GM23338 (cell line): ENCODE measurements around the gene B4GALT1. TPM values are rescaled to one million over a fixed set of nuclear protein-coding genes. Genes with fewer than 3 reads are reported as not detected.

ENCODE experiments used
- ATAC-seq: fragments of 200-7000 bp; cut with Tn5 transposase; 3 replicates; pipeline ENCODE4 v1.9.1; 2020
- DNase-seq: peaks from one replicate; pipeline ENCODE4 v3.0.0-alpha.2; 2015; ENCODE audit warnings: low spot score
- H2AFZ ChIP-seq: fragments of 200-600 bp; sonication (generic); 2 replicates; pipeline ENCODE4 v1.8.0; 2016; ENCODE audit warnings: antibody characterized with exemption, mild to moderate bottlenecking, moderate library complexity
- H3F3A ChIP-seq: fragments of 200-600 bp; sonication (generic); replicated peaks from 2 replicates; pipeline ENCODE4 v1.8.0; 2017; ENCODE audit warnings: antibody characterized with exemption, mixed run types, low read depth
- H3K27ac ChIP-seq: fragments of 200-600 bp; sonication (generic); 2 replicates; pipeline ENCODE4 v1.6.1; 2016; ENCODE audit warnings: low read depth
- H3K27me3 ChIP-seq: fragments of 200-600 bp; sonication (generic); 2 replicates; pipeline ENCODE4 v1.8.0; 2016; ENCODE audit warnings: mild to moderate bottlenecking, mixed run types, moderate library complexity; ENCODE audit not compliant: insufficient read depth
- H3K36me3 ChIP-seq: fragments of 200-600 bp; sonication (generic); 2 replicates; pipeline ENCODE4 v1.8.0; 2016; ENCODE audit warnings: mild to moderate bottlenecking; ENCODE audit not compliant: insufficient read depth
- H3K4me1 ChIP-seq: fragments of 200-600 bp; sonication (generic); 2 replicates; pipeline ENCODE4 v1.8.0; 2016; ENCODE audit warnings: mild to moderate bottlenecking, moderate library complexity; ENCODE audit not compliant: insufficient read depth
- H3K4me2 ChIP-seq: fragments of 200-600 bp; sonication (generic); 2 replicates; pipeline ENCODE4 v1.7.1; 2017; ENCODE audit warnings: mixed run types
- H3K4me3 ChIP-seq: fragments of 200-600 bp; sonication (generic); 2 replicates; pipeline ENCODE4 v1.6.1; 2016; ENCODE audit warnings: mixed run types
- H3K79me2 ChIP-seq: fragments of 200-600 bp; sonication (generic); replicated peaks from 2 replicates; pipeline ENCODE4 v1.8.0; 2017; ENCODE audit warnings: mild to moderate bottlenecking; ENCODE audit not compliant: insufficient read depth
- H3K9me2 ChIP-seq: fragments of 200-600 bp; sonication (generic); 2 replicates; pipeline ENCODE4 v1.8.0; 2017; ENCODE audit not compliant: insufficient read depth
- H4K20me1 ChIP-seq: fragments of 200-600 bp; sonication (generic); replicated peaks from 2 replicates; pipeline ENCODE4 v1.8.0; 2017; ENCODE audit warnings: mild to moderate bottlenecking; ENCODE audit not compliant: insufficient read depth
- H3K27ac Mint-ChIP-seq: 2 replicates; pipeline ENCODE4 v1.8.0; 2020; ENCODE audit warnings: inconsistent platforms, mild to moderate bottlenecking, moderate library complexity, mixed read lengths
- H3K27me3 Mint-ChIP-seq: 3 replicates; pipeline ENCODE4 v1.8.0; 2022; ENCODE audit warnings: low read depth, mild to moderate bottlenecking, moderate library complexity, mixed read lengths, inconsistent platforms; ENCODE audit not compliant: insufficient read depth, poor library complexity
- H3K36me3 Mint-ChIP-seq: 3 replicates; pipeline ENCODE4 v1.8.0; 2021; ENCODE audit warnings: low read depth, mild to moderate bottlenecking, inconsistent platforms, moderate library complexity, mixed read lengths
- H3K4me1 Mint-ChIP-seq: 3 replicates; pipeline ENCODE4 v1.8.0; 2020; ENCODE audit warnings: mild to moderate bottlenecking, inconsistent platforms, mixed read lengths
- H3K4me3 Mint-ChIP-seq: 3 replicates; pipeline ENCODE4 v1.8.0; 2021; ENCODE audit warnings: moderate library complexity, mild to moderate bottlenecking, inconsistent platforms, mixed read lengths
- H3K9me3 Mint-ChIP-seq: 3 replicates; pipeline ENCODE4 v1.8.0; 2020; ENCODE audit warnings: moderate library complexity, mild to moderate bottlenecking, inconsistent platforms, mixed read lengths
- CREB1 ChIP-seq: fragments of 250-450 bp; sonication (Bioruptor Pico); IDR thresholded peaks from 2 replicates; pipeline ENCODE4 v1.5.0; 2020; ENCODE audit warnings: low read depth, mild to moderate bottlenecking, moderate library complexity
- EZH2 ChIP-seq: fragments of 200-600 bp; sonication (generic); IDR thresholded peaks from one replicate; pipeline ENCODE4 v1.8.0; 2017; ENCODE audit warnings: antibody characterized with exemption, mild to moderate bottlenecking, low read depth; ENCODE audit not compliant: unreplicated experiment
- EZH2phosphoT487 ChIP-seq: fragments of 200-600 bp; sonication (generic); IDR thresholded peaks from one replicate; pipeline ENCODE4 v1.8.1; 2018; ENCODE audit warnings: antibody characterized with exemption; ENCODE audit not compliant: unreplicated experiment
- JUNB ChIP-seq: IDR thresholded peaks from one replicate; pipeline ENCODE4 v1.6.1; 2016; ENCODE audit warnings: antibody characterized with exemption; ENCODE audit not compliant: unreplicated experiment
- NANOG ChIP-seq: IDR thresholded peaks from 2 replicates; pipeline ENCODE4 v1.6.1; 2016; ENCODE audit warnings: antibody characterized with exemption, borderline replicate concordance
- POLR2AphosphoS5 ChIP-seq: IDR thresholded peaks from 2 replicates; pipeline ENCODE4 v1.6.1; 2016; ENCODE audit warnings: antibody characterized with exemption, low read depth
- STAT1 ChIP-seq: IDR thresholded peaks from one replicate; pipeline ENCODE4 v1.6.1; 2016; ENCODE audit warnings: antibody characterized with exemption; ENCODE audit not compliant: unreplicated experiment
- ZNF114 ChIP-seq: fragments of 250-450 bp; sonication (Bioruptor Pico); IDR thresholded peaks from 2 replicates; pipeline ENCODE4 v1.5.0; 2020; ENCODE audit warnings: mild to moderate bottlenecking, moderate library complexity
- ZNF331 ChIP-seq: fragments of 250-450 bp; sonication (Bioruptor Pico); IDR thresholded peaks from 2 replicates; pipeline ENCODE4 v1.5.0; 2020; ENCODE audit warnings: low read depth, mild to moderate bottlenecking, moderate library complexity
- polyA plus RNA-seq: library from polyadenylated mRNA; unstranded; fragments of >200 nt; fragmentation: Nextera tagmentation; extraction: Ambion mirVana; gene quantifications from 2 replicates; pipeline ENCODE4 v1.2.1, GENCODE V29; 2016
- total RNA-seq: library from RNA; depleted of rRNA; stranded (reverse); fragments of >200 nt; shearing (Covaris generic); gene quantifications from 2 replicates; pipeline ENCODE4 v1.2.3, GENCODE V29; 2014
- TF ChIP-seq, protein P1 (sequence below): IDR thresholded peaks from one replicate; pipeline ENCODE4 v1.6.1; 2018; ENCODE audit warnings: antibody characterized with exemption; ENCODE audit not compliant: unreplicated experiment
- TF ChIP-seq, protein P2 (sequence below), 2 experiments: fragments of 200-600 bp in 1 of 2; sonication (generic) in 1 of 2; conservative IDR thresholded peaks; 2 replicates each; pipeline versions ENCODE4 v1.5.1 to v1.6.1; 2016 to 2017; ENCODE audit warnings: antibody characterized with exemption in 2 of 2, low read depth in 2 of 2, mild to moderate bottlenecking in 2 of 2, moderate library complexity in 1 of 2
- TF ChIP-seq, protein P3 (sequence below): fragments of 250-450 bp; sonication (Bioruptor Pico); IDR thresholded peaks from 2 replicates; pipeline ENCODE4 v1.5.0; 2020; ENCODE audit warnings: mild to moderate bottlenecking, moderate library complexity
- TF ChIP-seq, protein P4 (sequence below): IDR thresholded peaks from 2 replicates; pipeline ENCODE4 v1.6.1; 2016; ENCODE audit warnings: antibody characterized with exemption

The B4GALT1 gene
- total and polyA plus RNA-seq, 2 experiments from 2014 or later = 6.3 to 15.8 TPM

DNA sequence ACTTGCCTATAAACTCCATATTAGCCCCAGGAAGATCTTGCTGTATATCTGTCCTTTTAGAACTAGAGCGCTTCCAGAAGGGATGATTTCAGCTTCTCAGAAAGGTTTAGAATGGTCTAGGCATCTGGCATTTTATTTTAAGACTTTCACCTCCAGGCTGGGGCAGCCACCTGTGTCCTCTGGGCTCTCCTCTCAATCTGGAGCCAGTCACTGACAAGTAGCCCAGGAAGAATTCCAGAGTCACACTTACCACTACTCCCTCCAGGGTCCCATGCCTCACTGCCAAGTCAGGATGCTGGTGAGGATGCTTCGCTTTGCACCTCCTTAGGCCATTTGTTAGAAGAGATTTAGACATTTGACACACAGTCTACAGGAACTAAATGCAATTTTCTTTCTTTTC lies 20.8 kb downstream of the B4GALT1 start:
- Histone ChIP-seq H3K4me3 (no peak overlapping the region), H2AFZ (no peak overlapping the region), H3K9me2 (no peaks in the 10 kb centered on the region), H3K4me2 (no peak overlapping the region), H3F3A (no peaks in the 10 kb centered on the region), H3K27me3 (no peaks in the 10 kb centered on the region), H4K20me1 (no peaks in the 10 kb centered on the region; the same call in 1 of the 2 replicates), H3K36me3 (no peaks in the 10 kb centered on the region), H3K4me1 (no peaks in the 10 kb centered on the region), H3K27ac (no peak overlapping the region), H3K79me2 (peaks cover 19% of the 10 kb centered on the region; the same call in 1 of the 2 replicates)
- Mint-ChIP-seq H3K4me1 (no peaks in the 10 kb centered on the region), H3K27ac (no peak overlapping the region), H3K27me3 (peaks cover 3% of the 10 kb centered on the region), H3K36me3 (no peaks in the 10 kb centered on the region), H3K9me3 (no peaks in the 10 kb centered on the region), H3K4me3 (no peak overlapping the region)
- TF ChIP-seq STAT1 (no peak), EZH2phosphoT487 (no peak), CREB1 (no peak), NANOG (no peak), ZNF331 (no peak), JUNB (no peak), EZH2 (no peak), ZNF114 (CRISPR knock-in tag) (no peak), POLR2AphosphoS5 (no peak)
- TF ChIP-seq, protein P1, sequence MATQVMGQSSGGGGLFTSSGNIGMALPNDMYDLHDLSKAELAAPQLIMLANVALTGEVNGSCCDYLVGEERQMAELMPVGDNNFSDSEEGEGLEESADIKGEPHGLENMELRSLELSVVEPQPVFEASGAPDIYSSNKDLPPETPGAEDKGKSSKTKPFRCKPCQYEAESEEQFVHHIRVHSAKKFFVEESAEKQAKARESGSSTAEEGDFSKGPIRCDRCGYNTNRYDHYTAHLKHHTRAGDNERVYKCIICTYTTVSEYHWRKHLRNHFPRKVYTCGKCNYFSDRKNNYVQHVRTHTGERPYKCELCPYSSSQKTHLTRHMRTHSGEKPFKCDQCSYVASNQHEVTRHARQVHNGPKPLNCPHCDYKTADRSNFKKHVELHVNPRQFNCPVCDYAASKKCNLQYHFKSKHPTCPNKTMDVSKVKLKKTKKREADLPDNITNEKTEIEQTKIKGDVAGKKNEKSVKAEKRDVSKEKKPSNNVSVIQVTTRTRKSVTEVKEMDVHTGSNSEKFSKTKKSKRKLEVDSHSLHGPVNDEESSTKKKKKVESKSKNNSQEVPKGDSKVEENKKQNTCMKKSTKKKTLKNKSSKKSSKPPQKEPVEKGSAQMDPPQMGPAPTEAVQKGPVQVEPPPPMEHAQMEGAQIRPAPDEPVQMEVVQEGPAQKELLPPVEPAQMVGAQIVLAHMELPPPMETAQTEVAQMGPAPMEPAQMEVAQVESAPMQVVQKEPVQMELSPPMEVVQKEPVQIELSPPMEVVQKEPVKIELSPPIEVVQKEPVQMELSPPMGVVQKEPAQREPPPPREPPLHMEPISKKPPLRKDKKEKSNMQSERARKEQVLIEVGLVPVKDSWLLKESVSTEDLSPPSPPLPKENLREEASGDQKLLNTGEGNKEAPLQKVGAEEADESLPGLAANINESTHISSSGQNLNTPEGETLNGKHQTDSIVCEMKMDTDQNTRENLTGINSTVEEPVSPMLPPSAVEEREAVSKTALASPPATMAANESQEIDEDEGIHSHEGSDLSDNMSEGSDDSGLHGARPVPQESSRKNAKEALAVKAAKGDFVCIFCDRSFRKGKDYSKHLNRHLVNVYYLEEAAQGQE = no peak
- TF ChIP-seq, protein P2, sequence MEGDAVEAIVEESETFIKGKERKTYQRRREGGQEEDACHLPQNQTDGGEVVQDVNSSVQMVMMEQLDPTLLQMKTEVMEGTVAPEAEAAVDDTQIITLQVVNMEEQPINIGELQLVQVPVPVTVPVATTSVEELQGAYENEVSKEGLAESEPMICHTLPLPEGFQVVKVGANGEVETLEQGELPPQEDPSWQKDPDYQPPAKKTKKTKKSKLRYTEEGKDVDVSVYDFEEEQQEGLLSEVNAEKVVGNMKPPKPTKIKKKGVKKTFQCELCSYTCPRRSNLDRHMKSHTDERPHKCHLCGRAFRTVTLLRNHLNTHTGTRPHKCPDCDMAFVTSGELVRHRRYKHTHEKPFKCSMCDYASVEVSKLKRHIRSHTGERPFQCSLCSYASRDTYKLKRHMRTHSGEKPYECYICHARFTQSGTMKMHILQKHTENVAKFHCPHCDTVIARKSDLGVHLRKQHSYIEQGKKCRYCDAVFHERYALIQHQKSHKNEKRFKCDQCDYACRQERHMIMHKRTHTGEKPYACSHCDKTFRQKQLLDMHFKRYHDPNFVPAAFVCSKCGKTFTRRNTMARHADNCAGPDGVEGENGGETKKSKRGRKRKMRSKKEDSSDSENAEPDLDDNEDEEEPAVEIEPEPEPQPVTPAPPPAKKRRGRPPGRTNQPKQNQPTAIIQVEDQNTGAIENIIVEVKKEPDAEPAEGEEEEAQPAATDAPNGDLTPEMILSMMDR (conservative IDR thresholded peaks at IDR 0.05; ENCODE audit: low read depth in 2 of 2) = no peak
- TF ChIP-seq, protein P3, sequence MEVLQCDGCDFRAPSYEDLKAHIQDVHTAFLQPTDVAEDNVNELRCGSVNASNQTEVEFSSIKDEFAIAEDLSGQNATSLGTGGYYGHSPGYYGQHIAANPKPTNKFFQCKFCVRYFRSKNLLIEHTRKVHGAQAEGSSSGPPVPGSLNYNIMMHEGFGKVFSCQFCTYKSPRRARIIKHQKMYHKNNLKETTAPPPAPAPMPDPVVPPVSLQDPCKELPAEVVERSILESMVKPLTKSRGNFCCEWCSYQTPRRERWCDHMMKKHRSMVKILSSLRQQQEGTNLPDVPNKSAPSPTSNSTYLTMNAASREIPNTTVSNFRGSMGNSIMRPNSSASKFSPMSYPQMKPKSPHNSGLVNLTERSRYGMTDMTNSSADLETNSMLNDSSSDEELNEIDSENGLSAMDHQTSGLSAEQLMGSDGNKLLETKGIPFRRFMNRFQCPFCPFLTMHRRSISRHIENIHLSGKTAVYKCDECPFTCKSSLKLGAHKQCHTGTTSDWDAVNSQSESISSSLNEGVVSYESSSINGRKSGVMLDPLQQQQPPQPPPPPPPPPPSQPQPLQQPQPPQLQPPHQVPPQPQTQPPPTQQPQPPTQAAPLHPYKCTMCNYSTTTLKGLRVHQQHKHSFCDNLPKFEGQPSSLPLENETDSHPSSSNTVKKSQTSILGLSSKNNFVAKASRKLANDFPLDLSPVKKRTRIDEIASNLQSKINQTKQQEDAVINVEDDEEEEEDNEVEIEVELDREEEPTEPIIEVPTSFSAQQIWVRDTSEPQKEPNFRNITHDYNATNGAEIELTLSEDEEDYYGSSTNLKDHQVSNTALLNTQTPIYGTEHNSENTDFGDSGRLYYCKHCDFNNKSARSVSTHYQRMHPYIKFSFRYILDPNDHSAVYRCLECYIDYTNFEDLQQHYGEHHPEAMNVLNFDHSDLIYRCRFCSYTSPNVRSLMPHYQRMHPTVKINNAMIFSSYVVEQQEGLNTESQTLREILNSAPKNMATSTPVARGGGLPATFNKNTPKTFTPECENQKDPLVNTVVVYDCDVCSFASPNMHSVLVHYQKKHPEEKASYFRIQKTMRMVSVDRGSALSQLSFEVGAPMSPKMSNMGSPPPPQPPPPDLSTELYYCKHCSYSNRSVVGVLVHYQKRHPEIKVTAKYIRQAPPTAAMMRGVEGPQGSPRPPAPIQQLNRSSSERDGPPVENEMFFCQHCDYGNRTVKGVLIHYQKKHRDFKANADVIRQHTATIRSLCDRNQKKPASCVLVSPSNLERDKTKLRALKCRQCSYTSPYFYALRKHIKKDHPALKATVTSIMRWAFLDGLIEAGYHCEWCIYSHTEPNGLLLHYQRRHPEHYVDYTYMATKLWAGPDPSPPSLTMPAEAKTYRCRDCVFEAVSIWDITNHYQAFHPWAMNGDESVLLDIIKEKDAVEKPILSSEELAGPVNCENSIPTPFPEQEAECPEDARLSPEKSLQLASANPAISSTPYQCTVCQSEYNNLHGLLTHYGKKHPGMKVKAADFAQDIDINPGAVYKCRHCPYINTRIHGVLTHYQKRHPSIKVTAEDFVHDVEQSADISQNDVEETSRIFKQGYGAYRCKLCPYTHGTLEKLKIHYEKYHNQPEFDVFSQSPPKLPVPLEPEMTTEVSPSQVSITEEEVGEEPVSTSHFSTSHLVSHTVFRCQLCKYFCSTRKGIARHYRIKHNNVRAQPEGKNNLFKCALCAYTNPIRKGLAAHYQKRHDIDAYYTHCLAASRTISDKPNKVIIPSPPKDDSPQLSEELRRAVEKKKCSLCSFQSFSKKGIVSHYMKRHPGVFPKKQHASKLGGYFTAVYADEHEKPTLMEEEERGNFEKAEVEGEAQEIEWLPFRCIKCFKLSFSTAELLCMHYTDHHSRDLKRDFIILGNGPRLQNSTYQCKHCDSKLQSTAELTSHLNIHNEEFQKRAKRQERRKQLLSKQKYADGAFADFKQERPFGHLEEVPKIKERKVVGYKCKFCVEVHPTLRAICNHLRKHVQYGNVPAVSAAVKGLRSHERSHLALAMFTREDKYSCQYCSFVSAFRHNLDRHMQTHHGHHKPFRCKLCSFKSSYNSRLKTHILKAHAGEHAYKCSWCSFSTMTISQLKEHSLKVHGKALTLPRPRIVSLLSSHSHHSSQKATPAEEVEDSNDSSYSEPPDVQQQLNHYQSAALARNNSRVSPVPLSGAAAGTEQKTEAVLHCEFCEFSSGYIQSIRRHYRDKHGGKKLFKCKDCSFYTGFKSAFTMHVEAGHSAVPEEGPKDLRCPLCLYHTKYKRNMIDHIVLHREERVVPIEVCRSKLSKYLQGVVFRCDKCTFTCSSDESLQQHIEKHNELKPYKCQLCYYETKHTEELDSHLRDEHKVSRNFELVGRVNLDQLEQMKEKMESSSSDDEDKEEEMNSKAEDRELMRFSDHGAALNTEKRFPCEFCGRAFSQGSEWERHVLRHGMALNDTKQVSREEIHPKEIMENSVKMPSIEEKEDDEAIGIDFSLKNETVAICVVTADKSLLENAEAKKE (CRISPR knock-in tag) = no peak
- TF ChIP-seq, protein P4, sequence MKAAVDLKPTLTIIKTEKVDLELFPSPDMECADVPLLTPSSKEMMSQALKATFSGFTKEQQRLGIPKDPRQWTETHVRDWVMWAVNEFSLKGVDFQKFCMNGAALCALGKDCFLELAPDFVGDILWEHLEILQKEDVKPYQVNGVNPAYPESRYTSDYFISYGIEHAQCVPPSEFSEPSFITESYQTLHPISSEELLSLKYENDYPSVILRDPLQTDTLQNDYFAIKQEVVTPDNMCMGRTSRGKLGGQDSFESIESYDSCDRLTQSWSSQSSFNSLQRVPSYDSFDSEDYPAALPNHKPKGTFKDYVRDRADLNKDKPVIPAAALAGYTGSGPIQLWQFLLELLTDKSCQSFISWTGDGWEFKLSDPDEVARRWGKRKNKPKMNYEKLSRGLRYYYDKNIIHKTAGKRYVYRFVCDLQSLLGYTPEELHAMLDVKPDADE = no peak
- DNase-seq (no peak), ATAC-seq (no peak)
